B cell (primary cell): ENCODE data around the gene NPAS3. TPM values are rescaled to one million over a fixed set of nuclear protein-coding genes. Genes with fewer than 3 reads are reported as not detected.

Experiments used
- ATAC-seq: fragments of 200-7000 bp; cut with Tn5 transposase; one replicate; pipeline ENCODE4 v1.10.0; 2021; ENCODE audit warnings: low read depth, mild to moderate bottlenecking, moderate number of reproducible peaks, moderate library complexity
- CTCF ChIA-PET: fragments of 350-600 bp; sonication (Branson Sonifier 250); formaldehyde crosslinking; loops from one replicate; lab custom pipeline; 2021; ENCODE audit warnings: antibody characterized with exemption, inconsistent platforms; lab: Charles Lee
- POLR2A ChIA-PET: fragments of 350-600 bp; sonication (Branson Sonifier 250); formaldehyde crosslinking; loops from one replicate; lab custom pipeline; 2021; ENCODE audit warnings: antibody characterized with exemption; lab: Charles Lee
- DNase-seq: peaks from one replicate; pipeline ENCODE4 v3.0.0; 2013
- H2AFZ ChIP-seq: 2 replicates; pipeline ENCODE4 v1.6.1; 2012; ENCODE audit warnings: mild to moderate bottlenecking, low read depth, low read length; ENCODE audit not compliant: insufficient read depth, poor library complexity, severe bottlenecking
- H3K27ac ChIP-seq, 2 donors: 1 replicate in 1 of 2; 2 replicates in 1 of 2; pipeline ENCODE4 v1.5.1; 2012 to 2013; ENCODE audit warnings: low read length in 2 of 2, mild to moderate bottlenecking in 2 of 2, moderate library complexity in 1 of 2
- H3K27me3 ChIP-seq, 4 experiments: fragments of 200-600 bp in 1 of 4; sonication (generic) in 1 of 4; replicated peaks in 1 of 4; 1 replicate in 2 of 4; 2 replicates in 2 of 4; pipeline versions ENCODE4 v1.6.1 to v1.7.0; 2013 to 2016; ENCODE audit warnings: low read length in 3 of 4, mild to moderate bottlenecking in 2 of 4, mixed read lengths in 1 of 4, moderate library complexity in 1 of 4; ENCODE audit not compliant: insufficient read depth in 4 of 4, control insufficient read depth in 3 of 4; ENCODE audit errors: control extremely low read depth in 1 of 4
- H3K36me3 ChIP-seq, 2 experiments: replicated peaks in 1 of 2; 1 replicate in 1 of 2; 2 replicates in 1 of 2; pipeline versions ENCODE4 v1.6.1 to v1.7.1; 2013; ENCODE audit warnings: low read length in 1 of 2; ENCODE audit not compliant: insufficient read depth in 2 of 2, control insufficient read depth in 1 of 2; ENCODE audit errors: control extremely low read depth in 1 of 2, extremely low read depth in 1 of 2
- H3K4me1 ChIP-seq, 2 donors: fragments of 200-600 bp in 1 of 2; sonication (generic) in 1 of 2; 1 replicate in 1 of 2; 2 replicates in 1 of 2; pipeline versions ENCODE4 v1.5.1 to v1.6.1; 2013 to 2017; ENCODE audit warnings: low read length in 2 of 2; ENCODE audit not compliant: control insufficient read depth in 2 of 2, insufficient read depth in 2 of 2
- H3K4me2 ChIP-seq: replicated peaks from 2 replicates; pipeline ENCODE3; 2012; ENCODE audit warnings: mild to moderate bottlenecking, low read depth, low read length; ENCODE audit not compliant: poor library complexity, severe bottlenecking
- H3K4me3 ChIP-seq, 5 experiments: fragments of 200-600 bp in 1 of 5; sonication (generic) in 1 of 5; 1 replicate in 3 of 5; 2 replicates in 2 of 5; pipeline versions ENCODE4 v1.5.1 to v1.7.0; 2011 to 2016; ENCODE audit warnings: low read length in 4 of 5, mild to moderate bottlenecking in 4 of 5, low read depth in 2 of 5, control low read depth in 1 of 5, moderate library complexity in 1 of 5; ENCODE audit not compliant: insufficient read depth in 1 of 5; ENCODE audit errors: control extremely low read depth in 1 of 5, extremely low read depth in 1 of 5
- H3K79me2 ChIP-seq: fragments of 200-600 bp; sonication (generic); one replicate; pipeline ENCODE4 v1.6.0; 2016; ENCODE audit warnings: low read length; ENCODE audit not compliant: control insufficient read depth, insufficient read depth
- H3K9ac ChIP-seq: fragments of 200-600 bp; sonication (generic); 2 replicates; pipeline ENCODE4 v1.6.1; 2017; ENCODE audit warnings: mild to moderate bottlenecking, low read length, moderate library complexity
- H3K9me3 ChIP-seq, 3 donors: one replicate each; pipeline versions ENCODE4 v1.6.1 to v1.7.1; 2013; ENCODE audit warnings: low read length in 2 of 3; ENCODE audit not compliant: control insufficient read depth in 2 of 3, insufficient read depth in 1 of 3; ENCODE audit errors: control extremely low read depth in 1 of 3
- H4K20me1 ChIP-seq: 2 replicates; pipeline ENCODE4 v1.6.0; 2012; ENCODE audit warnings: mild to moderate bottlenecking, low read length; ENCODE audit not compliant: insufficient read depth, control insufficient read depth, poor library complexity, severe bottlenecking
- H3K27ac Mint-ChIP-seq: one replicate; pipeline ENCODE4 v1.8.0; 2021; ENCODE audit warnings: mixed read lengths
- H3K27me3 Mint-ChIP-seq: one replicate; pipeline ENCODE4 v1.8.0; 2021; ENCODE audit warnings: mixed read lengths
- H3K4me1 Mint-ChIP-seq: one replicate; pipeline ENCODE4 v1.8.0; 2021; ENCODE audit warnings: mixed read lengths
- H3K4me3 Mint-ChIP-seq: one replicate; pipeline ENCODE4 v1.8.0; 2021; ENCODE audit warnings: mixed read lengths
- H3K9me3 Mint-ChIP-seq: one replicate; pipeline ENCODE4 v1.8.0; 2022; ENCODE audit warnings: mixed read lengths; ENCODE audit not compliant: insufficient read depth
- EZH2 ChIP-seq: IDR thresholded peaks from 2 replicates; pipeline ENCODE4 v1.6.1; 2012; ENCODE audit warnings: borderline replicate concordance, low read depth, mild to moderate bottlenecking, moderate library complexity, low read length; ENCODE audit not compliant: insufficient read depth, poor library complexity, severe bottlenecking
- WGBS: methylation state at CpG from one replicate; pipeline ENCODE4 v1.1.5; 2013; ENCODE audit warnings: missing lambda C conversion rate; ENCODE audit not compliant: insufficient coverage; 5-methylcytosine and 5-hydroxymethylcytosine counted together
- intact Hi-C: fragments of 100-400 bp; cut with micrococcal nuclease; formaldehyde crosslinking; loops from one replicate; pipeline ENCODE4 v1.10.0; 2022
- polyA plus RNA-seq: library from polyadenylated mRNA; depleted of rRNA; stranded (reverse); fragments of >200 nt; gene quantifications from 2 replicates; pipeline ENCODE4 v1.2.3, GENCODE V29; 2012
- total RNA-seq, 2 donors: library from RNA; stranded (reverse); fragments of 120-200 nt in 1 of 2; gene quantifications; 1 replicate in 1 of 2; 2 replicates in 1 of 2; pipeline versions ENCODE4 v1.2.3 to v1.2.4, GENCODE V29; 2013 to 2022
- TF ChIP-seq, protein P1 (sequence below): fragments of 200-600 bp; IDR thresholded peaks from one replicate; pipeline ENCODE4 v1.8.0; 2022; ENCODE audit warnings: antibody characterized with exemption, mild to moderate bottlenecking

The NPAS3 gene
- total and polyA plus RNA-seq, 2 donors (not counting 1 experiment from before 2014, with no cell fraction given): not detected

DNA sequence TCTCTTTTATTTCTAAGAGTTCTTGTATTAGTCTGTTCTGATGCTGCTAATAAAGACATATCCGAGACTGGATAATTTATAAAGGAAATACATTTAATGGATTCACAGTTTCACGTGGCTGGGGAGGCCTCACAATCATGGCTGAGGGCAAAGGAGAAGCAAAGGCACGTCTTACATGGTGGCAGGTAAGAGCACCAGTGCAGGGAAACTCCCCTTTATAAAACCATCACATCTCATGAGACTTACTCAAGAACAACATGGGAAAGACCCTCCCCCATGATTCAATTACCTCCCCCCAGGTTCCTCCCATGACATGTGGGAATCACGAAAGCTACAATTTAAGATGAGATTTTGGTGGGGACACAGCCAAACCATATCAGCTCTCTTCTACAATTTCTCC lies 503.0 kb downstream of the NPAS3 start:
- no peak for DNase-seq
- Histone ChIP-seq H4K20me1 (no peaks in the 10 kb centered on the region), H3K79me2 (no peaks in the 10 kb centered on the region), H3K27me3 (no peaks in the 10 kb centered on the region), H3K4me3 (no peak overlapping the region), H3K9me3 (no peaks in the 10 kb centered on the region), H3K9ac (no peak overlapping the region), H3K4me2 (no peak overlapping the region), H3K27ac (no peak overlapping the region), H3K36me3 (no peaks in the 10 kb centered on the region), H2AFZ (no peak overlapping the region), H3K4me1 (no peaks in the 10 kb centered on the region)
- CTCF ChIA-PET: no interaction called here
- ATAC-seq: no peak
- Mint-ChIP-seq H3K4me1 (no peaks in the 10 kb centered on the region), H3K27me3 (no peaks in the 10 kb centered on the region), H3K9me3 (no peaks in the 10 kb centered on the region), H3K4me3 (no peak overlapping the region), H3K27ac (no peak overlapping the region)
- intact Hi-C loops: no loop called here
- POLR2A ChIA-PET: no interaction called here
- no CpG with 5 or more reads among the region's 4 CpGs for WGBS
- no peak for TF ChIP-seq EZH2
- TF ChIP-seq, protein P1, sequence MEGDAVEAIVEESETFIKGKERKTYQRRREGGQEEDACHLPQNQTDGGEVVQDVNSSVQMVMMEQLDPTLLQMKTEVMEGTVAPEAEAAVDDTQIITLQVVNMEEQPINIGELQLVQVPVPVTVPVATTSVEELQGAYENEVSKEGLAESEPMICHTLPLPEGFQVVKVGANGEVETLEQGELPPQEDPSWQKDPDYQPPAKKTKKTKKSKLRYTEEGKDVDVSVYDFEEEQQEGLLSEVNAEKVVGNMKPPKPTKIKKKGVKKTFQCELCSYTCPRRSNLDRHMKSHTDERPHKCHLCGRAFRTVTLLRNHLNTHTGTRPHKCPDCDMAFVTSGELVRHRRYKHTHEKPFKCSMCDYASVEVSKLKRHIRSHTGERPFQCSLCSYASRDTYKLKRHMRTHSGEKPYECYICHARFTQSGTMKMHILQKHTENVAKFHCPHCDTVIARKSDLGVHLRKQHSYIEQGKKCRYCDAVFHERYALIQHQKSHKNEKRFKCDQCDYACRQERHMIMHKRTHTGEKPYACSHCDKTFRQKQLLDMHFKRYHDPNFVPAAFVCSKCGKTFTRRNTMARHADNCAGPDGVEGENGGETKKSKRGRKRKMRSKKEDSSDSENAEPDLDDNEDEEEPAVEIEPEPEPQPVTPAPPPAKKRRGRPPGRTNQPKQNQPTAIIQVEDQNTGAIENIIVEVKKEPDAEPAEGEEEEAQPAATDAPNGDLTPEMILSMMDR: no peak

DNA sequence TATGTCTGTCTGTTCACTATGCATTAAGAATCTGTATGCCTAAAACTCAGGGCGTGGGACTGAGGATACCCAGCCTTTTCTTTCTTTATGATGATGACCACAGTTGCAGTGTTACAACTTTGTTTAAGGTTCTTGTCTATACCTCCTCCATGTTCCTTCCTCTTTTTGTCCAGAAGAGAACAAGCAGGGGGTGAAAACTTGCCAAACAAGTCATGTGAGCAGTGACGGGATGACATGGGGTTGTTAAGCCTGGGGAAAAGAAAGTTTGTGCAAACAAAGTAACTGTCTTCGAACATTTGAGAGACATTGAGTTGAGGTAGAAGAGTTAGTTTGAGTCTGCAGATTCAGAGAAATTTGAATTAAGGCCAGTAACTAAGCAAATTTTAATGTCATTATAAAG lies 505.5 kb downstream of the NPAS3 start:
- ChIA-PET POLR2A (no interaction called here), CTCF (no interaction called here)
- ATAC-seq (no peak), DNase-seq (no peak)
- Histone ChIP-seq H3K27me3 (no peaks in the 10 kb centered on the region), H3K79me2 (no peaks in the 10 kb centered on the region), H3K9me3 (no peaks in the 10 kb centered on the region), H3K27ac (no peak overlapping the region), H3K9ac (no peak overlapping the region), H4K20me1 (no peaks in the 10 kb centered on the region), H3K4me2 (no peak overlapping the region), H2AFZ (no peak overlapping the region), H3K36me3 (no peaks in the 10 kb centered on the region), H3K4me1 (no peaks in the 10 kb centered on the region), H3K4me3 (no peak overlapping the region)
- no peaks in the 10 kb centered on the region for H3K27me3 Mint-ChIP-seq
- intact Hi-C loops: no loop called here
- no peak overlapping the region for H3K4me3 Mint-ChIP-seq
- no peak overlapping the region for H3K27ac Mint-ChIP-seq
- no peak for TF ChIP-seq EZH2
- TF ChIP-seq, protein P1: no peak
- no peaks in the 10 kb centered on the region for H3K9me3 Mint-ChIP-seq
- H3K4me1 Mint-ChIP-seq: no peaks in the 10 kb centered on the region
- WGBS: 55% methylated on average over 3 of the region's 3 CpGs
